Effector memory CD8-positive, alpha-beta T cell (primary cell): Measurements from ENCODE around the gene METTL23.
"Not testable (repeated sequence)": the region's sequence is repeated elsewhere in the genome, so short reads cannot be mapped to it uniquely, and the experiment has no call there.

Experiments
- ATAC-seq: fragments of 150-1000 bp; cut with Tn5 transposase; replicated peaks from 2 replicates; pipeline ENCODE4 v1.10.0; 2021; ENCODE audit warnings: mild to moderate bottlenecking, moderate library complexity
- DNase-seq, 3 experiments: peaks; one replicate each; pipeline ENCODE4 v3.0.0; 2021
- H3K27ac Mint-ChIP-seq, 2 donors: one replicate each; pipeline ENCODE4 v1.8.0; 2022; ENCODE audit warnings: mild to moderate bottlenecking in 2 of 2, mixed read lengths in 2 of 2, moderate library complexity in 2 of 2
- H3K27me3 Mint-ChIP-seq, 2 donors: one replicate each; pipeline ENCODE4 v1.8.0; 2022; ENCODE audit warnings: mixed read lengths in 2 of 2
- H3K36me3 Mint-ChIP-seq: one replicate; pipeline ENCODE4 v1.8.0; 2022; ENCODE audit warnings: mild to moderate bottlenecking, moderate library complexity, mixed read lengths; ENCODE audit not compliant: insufficient read depth
- H3K4me1 Mint-ChIP-seq, 2 donors: one replicate each; pipeline ENCODE4 v1.8.0; 2022; ENCODE audit warnings: low read depth in 2 of 2, mixed read lengths in 2 of 2
- H3K4me3 Mint-ChIP-seq, 2 donors: one replicate each; pipeline ENCODE4 v1.8.0; 2022; ENCODE audit warnings: mild to moderate bottlenecking in 2 of 2, mixed read lengths in 2 of 2, moderate library complexity in 2 of 2
- H3K9me3 Mint-ChIP-seq, 2 donors: one replicate each; pipeline ENCODE4 v1.8.0; 2022; ENCODE audit warnings: mixed read lengths in 2 of 2

The METTL23 gene

DNA sequence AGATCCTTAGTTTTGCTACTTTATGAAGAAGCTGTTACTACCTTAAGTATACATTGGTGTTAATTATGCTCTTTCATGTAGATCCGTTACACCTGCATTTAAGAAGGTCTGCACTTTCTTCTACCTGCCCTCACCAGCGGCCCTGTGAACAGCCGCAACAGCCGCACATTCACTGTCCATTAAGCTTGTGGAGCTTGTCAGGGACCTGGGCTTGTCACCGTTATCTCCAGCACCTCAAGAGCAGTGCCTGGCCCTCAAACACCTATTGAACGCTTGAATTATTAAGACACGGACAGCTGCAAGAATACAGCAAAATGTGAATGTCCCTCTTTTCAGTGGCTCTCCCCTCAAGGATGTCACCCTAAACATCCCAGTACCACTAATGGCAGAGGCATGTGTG lies 12.9 kb upstream of the METTL23 start:
- Mint-ChIP-seq H3K4me3 (no peak overlapping the region), H3K4me1 (peaks cover 37 to 44% of the 10 kb centered on the region in 2 donors), H3K9me3 (no peaks in the 10 kb centered on the region), H3K27me3 (no peaks in the 10 kb centered on the region), H3K27ac (peak overlapping the region; percentile 95 to 98), H3K36me3 (peaks cover 66% of the 10 kb centered on the region)
- no peak for DNase-seq
- no peak for ATAC-seq

DNA sequence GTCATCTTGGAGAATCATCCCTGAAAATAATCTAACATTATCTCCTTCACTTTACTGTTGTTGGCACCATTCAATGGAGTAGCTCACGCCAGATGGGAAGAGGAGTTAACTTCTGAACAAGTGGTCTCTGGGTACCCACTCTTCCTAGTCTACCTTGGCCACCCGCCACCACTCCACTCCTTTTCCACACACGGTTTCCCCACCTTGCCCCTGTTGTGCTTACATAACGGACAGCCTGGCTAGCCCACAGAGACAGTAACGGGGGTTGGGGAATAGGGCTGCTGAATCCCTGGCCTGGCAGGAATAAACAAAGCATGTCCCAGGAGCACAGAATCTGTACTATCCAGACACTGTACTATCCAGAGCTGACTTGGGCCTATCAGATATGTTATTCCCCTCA lies 12.3 kb upstream of the METTL23 start:
- DNase-seq, result no peak
- Mint-ChIP-seq H3K9me3 (no peaks in the 10 kb centered on the region), H3K27me3 (no peaks in the 10 kb centered on the region), H3K27ac (peak overlapping the region; percentile 95 to 98), H3K4me3 (no peak overlapping the region), H3K4me1 (peaks cover 32 to 38% of the 10 kb centered on the region in 2 donors), H3K36me3 (peaks cover 69% of the 10 kb centered on the region)
- ATAC-seq, result no peak

DNA sequence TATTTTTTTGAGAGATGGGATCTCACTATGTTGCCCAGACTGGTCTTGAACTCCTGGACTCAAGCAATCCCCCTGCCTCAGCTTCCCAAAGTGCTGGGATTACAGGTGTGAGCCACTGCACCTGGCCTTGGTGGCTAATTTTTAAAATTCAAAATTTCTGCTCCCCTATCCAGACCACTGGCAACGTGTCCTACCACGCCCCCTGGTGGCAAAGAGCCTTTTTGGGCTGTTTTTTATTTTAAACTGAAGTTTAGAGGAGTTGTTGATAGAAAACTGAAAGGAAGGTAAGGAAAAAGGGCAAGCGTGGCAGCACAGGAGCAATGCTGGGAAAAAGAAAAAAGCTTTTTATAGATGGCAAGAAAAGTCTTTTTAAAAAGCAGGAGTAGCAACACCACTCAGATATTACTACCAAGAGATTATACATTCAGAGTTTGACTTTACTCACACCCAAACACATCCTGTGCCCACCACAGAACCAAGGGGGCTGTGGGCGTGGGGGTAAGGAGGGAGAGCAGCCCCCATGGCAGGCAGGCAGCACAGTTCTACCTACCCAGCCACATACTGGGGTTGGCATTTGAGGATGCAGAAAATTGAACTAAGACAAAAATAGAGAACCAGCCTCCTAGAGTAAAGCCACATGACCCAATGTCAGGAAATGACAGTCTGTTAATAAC lies 11.7 kb upstream of the METTL23 start:
- ATAC-seq, result peak; percentile 5
- peak; percentile 80 to 83 (median 82) for DNase-seq
- Mint-ChIP-seq H3K9me3 (no peaks in the 10 kb centered on the region), H3K27ac (peak overlapping the region; percentile 95 to 98), H3K36me3 (peaks cover 72% of the 10 kb centered on the region), H3K4me1 (peaks cover 30 to 32% of the 10 kb centered on the region in 2 donors), H3K4me3 (peak overlapping the region; percentile 56 to 66), H3K27me3 (no peaks in the 10 kb centered on the region)

DNA sequence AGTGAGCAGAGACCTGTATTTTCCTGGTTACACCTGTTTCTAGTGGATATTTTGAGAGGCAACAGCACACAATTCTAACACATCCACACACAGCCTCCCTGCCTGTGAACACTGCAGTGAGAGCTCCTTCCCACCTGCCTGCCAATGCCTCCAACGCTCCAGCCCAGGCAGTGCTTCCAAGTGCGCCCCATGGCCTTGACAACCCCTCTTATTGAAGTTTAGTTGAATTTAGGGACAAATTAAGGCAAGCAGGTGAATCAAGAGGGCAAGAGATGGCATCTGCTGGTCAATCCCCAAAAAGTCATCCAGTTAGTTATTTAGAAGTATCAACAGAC lies 11.2 kb upstream of the METTL23 start:
- peaks cover 75% of the 10 kb centered on the region for H3K36me3 Mint-ChIP-seq
- H3K27me3 Mint-ChIP-seq, result no peaks in the 10 kb centered on the region
- H3K9me3 Mint-ChIP-seq, result no peaks in the 10 kb centered on the region
- peak overlapping the region; percentile 56 to 66 for H3K4me3 Mint-ChIP-seq
- H3K27ac Mint-ChIP-seq, result peak overlapping the region; percentile 95 to 98
- DNase-seq (no peak), ATAC-seq (no peak)
- H3K4me1 Mint-ChIP-seq, result peaks cover 30 to 31% of the 10 kb centered on the region in 2 donors

DNA sequence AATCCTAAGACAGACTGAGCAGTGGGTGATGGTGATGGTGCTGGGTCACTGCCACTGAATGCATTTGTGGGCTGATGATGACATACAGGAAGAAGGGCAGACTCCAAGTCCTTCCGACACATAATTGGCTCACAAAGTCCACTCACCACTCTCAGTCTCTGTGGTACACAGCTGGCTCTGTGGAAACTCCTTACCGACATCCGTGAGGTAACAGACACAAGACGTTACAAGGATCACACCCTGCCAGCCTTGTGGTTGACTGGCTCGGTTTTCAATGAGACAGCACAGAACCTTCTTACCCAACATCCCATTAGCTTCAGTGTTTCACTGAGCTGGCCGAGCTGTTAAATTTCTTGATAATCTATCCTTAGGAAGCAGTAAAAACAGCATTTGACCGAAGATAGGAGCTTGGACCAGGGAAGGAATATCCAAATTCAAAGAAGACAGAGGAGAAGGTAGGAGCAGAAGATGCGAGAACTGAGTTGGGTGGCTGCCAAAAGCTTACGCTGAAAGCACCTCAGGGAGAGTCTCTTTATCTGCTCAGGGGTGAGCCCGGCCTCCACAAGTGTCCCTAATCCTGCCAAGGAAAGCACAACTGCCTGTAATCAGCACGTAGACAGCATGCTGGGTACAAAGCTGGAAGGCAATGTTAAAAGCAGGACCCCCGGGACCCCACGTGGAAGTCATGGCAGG lies 10.3 kb upstream of the METTL23 start:
- DNase-seq (peak; percentile 77 to 82 (median 81)), ATAC-seq (peak; percentile 84)
- no peaks in the 10 kb centered on the region for H3K9me3 Mint-ChIP-seq
- no peaks in the 10 kb centered on the region for H3K27me3 Mint-ChIP-seq
- peaks cover 27 to 29% of the 10 kb centered on the region in 2 donors for H3K4me1 Mint-ChIP-seq
- H3K4me3 Mint-ChIP-seq, result peak overlapping the region; percentile 56 to 66
- peaks cover 81% of the 10 kb centered on the region for H3K36me3 Mint-ChIP-seq
- peak overlapping the region; percentile 95 to 98 for H3K27ac Mint-ChIP-seq

DNA sequence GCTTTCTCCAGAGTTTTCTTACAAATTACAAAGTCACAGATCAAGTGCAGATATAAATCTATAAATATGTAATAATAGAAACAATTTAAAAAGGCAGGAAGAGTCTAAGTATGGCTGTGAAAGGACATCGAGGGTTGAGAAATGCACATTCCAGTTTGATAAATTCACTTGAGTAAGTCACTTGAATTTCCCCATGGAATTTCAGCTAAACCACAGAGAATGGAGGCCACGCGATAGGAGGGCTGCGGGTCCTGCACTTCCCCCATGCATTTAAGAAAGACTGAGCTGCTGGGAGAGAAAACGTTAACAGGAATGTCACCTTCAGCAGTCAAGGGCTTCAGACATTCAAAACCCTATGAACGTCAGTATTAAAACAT lies 9.8 kb upstream of the METTL23 start:
- DNase-seq, result no peak
- Mint-ChIP-seq H3K9me3 (no peaks in the 10 kb centered on the region), H3K36me3 (peaks cover 86% of the 10 kb centered on the region), H3K4me1 (peaks cover 29 to 30% of the 10 kb centered on the region in 2 donors), H3K27ac (peak overlapping the region; percentile 95 to 98), H3K4me3 (peak overlapping the region; percentile 56 to 66), H3K27me3 (no peaks in the 10 kb centered on the region)
- ATAC-seq, result no peak

DNA sequence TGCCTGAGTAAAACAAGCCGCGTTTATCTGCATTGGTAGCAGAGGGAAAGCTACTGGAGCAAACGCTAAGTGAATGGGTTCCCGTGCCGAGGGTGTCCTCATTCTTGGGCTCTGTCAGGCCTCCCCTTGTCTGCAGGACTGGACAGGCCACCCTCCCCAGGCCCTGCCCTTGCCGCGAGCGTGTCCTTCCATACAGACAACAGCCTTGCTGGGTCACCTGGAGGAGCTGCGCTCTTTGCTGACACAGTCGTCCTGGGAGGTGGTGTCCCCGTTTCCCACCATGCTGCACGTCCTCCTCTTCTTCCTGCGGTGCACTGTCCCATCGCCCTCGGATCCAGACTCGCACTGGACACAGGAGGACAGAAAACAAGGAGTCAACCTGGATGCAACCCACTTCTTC lies 8.1 kb upstream of the METTL23 start:
- H3K4me3 Mint-ChIP-seq, result no peak overlapping the region
- DNase-seq (no peak), ATAC-seq (no peak)
- H3K9me3 Mint-ChIP-seq, result no peaks in the 10 kb centered on the region
- peaks cover 92% of the 10 kb centered on the region for H3K36me3 Mint-ChIP-seq
- peak overlapping the region in 1 of 2 donors; percentile 13 for H3K27ac Mint-ChIP-seq
- H3K4me1 Mint-ChIP-seq, result peaks cover 34 to 38% of the 10 kb centered on the region in 2 donors
- H3K27me3 Mint-ChIP-seq, result no peaks in the 10 kb centered on the region

DNA sequence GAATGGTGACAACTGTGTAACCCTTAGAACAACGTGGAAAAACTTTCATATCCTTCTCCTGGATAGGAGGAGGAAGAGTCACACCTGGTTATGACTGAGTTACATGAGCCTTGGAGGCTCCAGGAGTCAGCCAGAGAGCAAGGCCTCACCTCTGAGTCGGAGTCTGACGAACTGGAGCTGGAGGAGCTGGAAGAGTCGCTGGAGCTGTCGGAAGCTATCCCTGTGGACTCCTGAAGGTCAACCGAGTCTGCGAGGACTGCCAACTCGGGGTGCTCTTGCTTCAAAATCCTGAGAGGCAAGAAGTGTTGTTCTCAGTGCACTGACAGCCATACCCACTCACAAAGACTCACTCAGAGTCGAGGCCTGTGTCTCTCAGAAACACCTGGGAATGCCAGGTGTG lies 6.4 kb upstream of the METTL23 start:
- Mint-ChIP-seq H3K27ac (peak overlapping the region in 1 of 2 donors; percentile 36), H3K4me3 (no peak overlapping the region), H3K27me3 (no peaks in the 10 kb centered on the region), H3K4me1 (peaks cover 30 to 31% of the 10 kb centered on the region in 2 donors), H3K36me3 (peaks cover 100% of the 10 kb centered on the region), H3K9me3 (no peaks in the 10 kb centered on the region)
- DNase-seq (no peak), ATAC-seq (no peak)

DNA sequence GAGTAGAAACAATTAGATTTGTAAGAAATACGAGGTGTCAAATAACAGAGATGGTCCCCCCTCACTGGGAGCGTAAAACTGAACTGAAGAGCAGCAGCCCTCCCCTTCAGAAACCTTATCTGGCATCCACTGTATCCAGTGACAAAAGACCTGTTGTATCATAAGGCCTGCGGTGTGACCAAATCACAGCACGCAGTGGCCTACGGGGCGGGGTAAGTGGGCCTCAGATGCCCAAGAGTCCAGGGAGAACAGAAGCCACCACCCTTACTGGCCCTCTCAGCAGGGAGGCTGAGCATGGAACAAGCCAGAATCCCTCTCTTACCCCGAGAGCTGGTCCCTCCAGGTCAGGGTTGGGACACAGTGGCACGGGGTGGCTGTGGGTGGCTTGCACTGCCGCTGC lies 5.7 kb upstream of the METTL23 start:
- peak overlapping the region in 1 of 2 donors; percentile 36 for H3K27ac Mint-ChIP-seq
- peaks cover 100% of the 10 kb centered on the region for H3K36me3 Mint-ChIP-seq

DNA sequence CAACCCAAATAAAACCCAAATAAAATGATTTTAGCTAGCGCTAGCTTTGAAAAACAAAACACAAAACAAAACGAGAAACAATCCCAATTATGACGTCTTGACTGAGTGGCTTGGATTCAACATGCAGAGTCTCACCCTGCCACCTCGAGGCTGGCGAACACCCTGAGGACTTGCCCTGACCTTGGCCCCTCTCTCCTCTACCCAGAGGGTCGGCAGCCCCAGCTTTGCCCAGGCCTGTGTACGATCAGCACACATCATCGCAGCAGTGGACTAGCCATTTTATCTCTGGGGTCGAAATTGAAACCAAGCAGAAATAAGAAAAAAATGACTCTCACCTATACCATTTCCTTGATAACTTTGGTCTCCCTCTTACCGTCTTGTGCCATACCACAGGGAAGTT lies 5.2 kb upstream of the METTL23 start:
- no peaks in the 10 kb centered on the region for H3K27me3 Mint-ChIP-seq
- H3K27ac Mint-ChIP-seq, result no peak overlapping the region

More for the DNA sequence above, 5.7 kb upstream of the METTL23 start:
- Mint-ChIP-seq H3K4me1 (peaks cover 27 to 28% of the 10 kb centered on the region in 2 donors), H3K9me3 (no peaks in the 10 kb centered on the region), H3K4me3 (no peak overlapping the region), H3K27me3 (no peaks in the 10 kb centered on the region)
- ATAC-seq, result no peak
- DNase-seq, result no peak

DNA sequence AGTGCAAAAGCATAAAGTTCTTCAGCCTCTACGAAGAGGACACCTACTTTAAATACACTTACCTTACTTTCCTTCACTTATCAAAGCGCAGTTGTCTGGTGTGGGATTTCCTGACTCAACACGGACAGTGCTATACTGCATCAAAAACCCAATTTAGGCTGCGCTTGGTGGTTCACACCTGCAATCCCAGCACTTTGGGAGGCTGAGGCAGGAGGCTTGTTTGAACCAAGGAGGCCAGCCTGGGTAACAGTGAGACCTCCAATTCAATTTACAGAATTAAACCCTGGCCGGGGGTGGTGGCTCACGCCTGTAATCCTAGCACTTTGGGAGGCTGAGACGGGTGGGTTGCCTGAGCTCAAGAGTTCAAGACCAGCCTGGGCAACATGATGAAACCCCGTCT lies 4.4 kb upstream of the METTL23 start:
- no peak for DNase-seq
- Mint-ChIP-seq H3K4me3 (no peak overlapping the region), H3K36me3 (peaks cover 100% of the 10 kb centered on the region), H3K27me3 (no peaks in the 10 kb centered on the region), H3K27ac (peak overlapping the region in 1 of 2 donors; percentile 41), H3K9me3 (no peaks in the 10 kb centered on the region), H3K4me1 (peaks cover 21 to 24% of the 10 kb centered on the region in 2 donors)
- no peak for ATAC-seq

More for the DNA sequence above, 5.2 kb upstream of the METTL23 start:
- H3K4me1 Mint-ChIP-seq, result peaks cover 23 to 25% of the 10 kb centered on the region in 2 donors
- ATAC-seq, result no peak
- H3K4me3 Mint-ChIP-seq, result no peak overlapping the region
- peaks cover 100% of the 10 kb centered on the region for H3K36me3 Mint-ChIP-seq
- DNase-seq, result no peak
- no peaks in the 10 kb centered on the region for H3K9me3 Mint-ChIP-seq

DNA sequence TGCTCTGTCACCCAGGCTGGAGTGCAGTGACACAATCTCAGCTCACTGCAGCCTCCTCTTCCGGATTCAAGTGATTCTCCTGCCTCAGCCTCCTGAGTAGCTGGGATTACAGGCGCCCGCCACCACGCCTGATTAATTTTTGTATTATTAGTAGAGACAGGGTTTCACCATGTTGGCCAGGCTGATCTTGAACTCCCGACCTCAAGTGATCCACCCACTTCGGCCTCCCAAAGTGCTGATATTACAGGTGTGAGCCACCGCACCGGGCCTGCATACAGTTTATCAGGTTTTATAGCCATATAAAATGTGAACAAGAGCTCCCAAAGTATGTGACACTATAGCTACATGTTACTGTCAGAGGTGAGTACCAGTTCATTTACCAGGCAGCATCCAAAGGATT lies 3.7 kb upstream of the METTL23 start:
- H3K27me3 Mint-ChIP-seq, ATAC-seq, H3K9me3 Mint-ChIP-seq, DNase-seq: not testable (repeated sequence)
- peak overlapping the region in 1 of 2 donors; percentile 52 for H3K27ac Mint-ChIP-seq
- peak overlapping the region; percentile 8 to 22 for H3K4me3 Mint-ChIP-seq
- peaks cover 99% of the 10 kb centered on the region for H3K36me3 Mint-ChIP-seq
- peaks cover 27 to 31% of the 10 kb centered on the region in 2 donors for H3K4me1 Mint-ChIP-seq

DNA sequence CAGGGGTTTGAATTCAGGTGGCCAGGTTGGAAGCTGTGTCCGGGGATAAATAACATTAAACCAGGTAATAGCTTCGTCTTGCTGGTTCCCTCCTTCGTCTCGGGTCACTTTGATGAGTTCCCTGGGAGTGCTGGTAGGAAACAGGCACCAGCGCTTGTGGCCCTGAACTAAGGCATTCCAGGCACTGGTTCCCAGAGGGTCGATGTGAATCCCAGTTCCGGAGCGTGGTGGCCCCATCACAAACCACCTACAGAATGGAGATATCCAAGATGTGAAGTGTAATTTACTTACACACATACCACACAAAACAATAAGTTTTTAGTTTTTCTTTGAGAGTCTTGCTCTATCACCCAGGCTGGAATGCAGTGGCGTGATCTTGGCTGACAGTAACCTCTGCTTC lies 2.8 kb upstream of the METTL23 start:
- Mint-ChIP-seq H3K4me3 (peak overlapping the region; percentile 98 to 99), H3K9me3 (no peaks in the 10 kb centered on the region), H3K4me1 (peaks cover 25 to 32% of the 10 kb centered on the region in 2 donors), H3K27me3 (no peaks in the 10 kb centered on the region), H3K36me3 (peaks cover 96% of the 10 kb centered on the region), H3K27ac (peak overlapping the region in 1 of 2 donors; percentile 99)
- DNase-seq, result no peak
- no peak for ATAC-seq
